Choroid plexus epithelial cell (primary cell): Measurements from ENCODE around the gene FAM53B.

ENCODE experiments used
- DNase-seq: peaks from one replicate; pipeline ENCODE4 v3.0.0-alpha.2; 2010; ENCODE audit warnings: low read depth
- H3K4me3 ChIP-seq: 2 replicates; pipeline ENCODE4 v1.5.1; 2011; ENCODE audit warnings: low read depth, mild to moderate bottlenecking, control low read depth, low read length, moderate library complexity
- TF ChIP-seq, protein P1 (sequence below): conservative IDR thresholded peaks from 2 replicates; pipeline ENCODE4 v1.5.1; 2011; ENCODE audit warnings: low read depth, mild to moderate bottlenecking, control low read depth, inconsistent platforms, low read length, moderate library complexity

Gene FAM53B

DNA sequence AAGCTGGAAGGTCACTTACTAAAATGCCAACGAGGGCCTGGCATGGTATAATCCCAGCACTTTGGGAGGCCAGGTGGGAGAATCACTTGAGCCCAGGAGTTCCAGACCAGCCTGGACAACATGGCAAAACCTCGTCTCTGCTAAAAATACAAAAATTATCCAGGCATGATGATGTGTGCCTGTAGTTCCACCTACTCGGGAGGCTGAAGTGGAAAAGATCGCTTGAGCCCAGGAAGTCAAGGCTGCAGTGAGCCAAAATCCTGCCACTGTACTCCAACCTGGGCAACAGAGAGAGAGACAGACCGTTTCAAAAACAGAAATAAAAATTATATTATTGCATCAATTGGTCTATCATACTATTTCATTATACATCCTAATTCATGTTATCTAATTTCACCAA is 18.1 kb upstream of the FAM53B start:
- TF ChIP-seq, protein P1, sequence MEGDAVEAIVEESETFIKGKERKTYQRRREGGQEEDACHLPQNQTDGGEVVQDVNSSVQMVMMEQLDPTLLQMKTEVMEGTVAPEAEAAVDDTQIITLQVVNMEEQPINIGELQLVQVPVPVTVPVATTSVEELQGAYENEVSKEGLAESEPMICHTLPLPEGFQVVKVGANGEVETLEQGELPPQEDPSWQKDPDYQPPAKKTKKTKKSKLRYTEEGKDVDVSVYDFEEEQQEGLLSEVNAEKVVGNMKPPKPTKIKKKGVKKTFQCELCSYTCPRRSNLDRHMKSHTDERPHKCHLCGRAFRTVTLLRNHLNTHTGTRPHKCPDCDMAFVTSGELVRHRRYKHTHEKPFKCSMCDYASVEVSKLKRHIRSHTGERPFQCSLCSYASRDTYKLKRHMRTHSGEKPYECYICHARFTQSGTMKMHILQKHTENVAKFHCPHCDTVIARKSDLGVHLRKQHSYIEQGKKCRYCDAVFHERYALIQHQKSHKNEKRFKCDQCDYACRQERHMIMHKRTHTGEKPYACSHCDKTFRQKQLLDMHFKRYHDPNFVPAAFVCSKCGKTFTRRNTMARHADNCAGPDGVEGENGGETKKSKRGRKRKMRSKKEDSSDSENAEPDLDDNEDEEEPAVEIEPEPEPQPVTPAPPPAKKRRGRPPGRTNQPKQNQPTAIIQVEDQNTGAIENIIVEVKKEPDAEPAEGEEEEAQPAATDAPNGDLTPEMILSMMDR, result no peak
- no peak for DNase-seq
- H3K4me3 ChIP-seq, result no peak overlapping the region

DNA sequence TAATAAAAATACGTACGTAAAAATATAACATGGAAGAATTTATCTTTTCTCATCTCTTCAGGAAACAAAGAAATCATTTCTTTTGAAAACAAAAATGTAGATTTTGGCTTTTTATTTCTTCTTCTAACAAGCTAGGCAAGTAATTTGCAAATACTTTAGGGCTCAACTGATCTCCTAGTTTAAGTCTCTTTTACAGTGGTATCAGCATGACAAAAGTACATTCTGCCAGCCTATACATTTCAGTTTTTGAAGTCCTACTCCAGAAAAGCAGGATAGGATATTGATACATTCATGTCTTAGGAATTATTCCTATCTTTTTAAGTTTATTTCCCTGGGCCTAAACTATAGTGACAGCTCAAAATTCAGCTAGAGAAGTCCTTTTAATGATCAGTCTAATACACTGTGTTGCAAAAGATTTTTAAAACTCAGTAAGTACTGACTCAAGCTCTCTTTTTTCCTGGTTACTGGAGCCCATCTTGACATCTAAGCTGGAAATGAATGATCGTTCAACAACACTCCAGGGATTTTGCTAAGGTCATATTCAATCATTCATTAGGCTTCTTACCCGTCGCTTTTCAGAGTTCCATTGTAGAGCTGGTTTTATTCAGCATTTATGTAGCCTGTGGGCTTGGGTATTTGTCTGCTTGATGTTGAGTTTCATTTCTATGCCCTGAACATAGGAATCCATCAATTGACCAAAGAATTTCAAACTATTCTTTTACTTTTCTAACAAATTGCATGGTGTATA is 12.2 kb upstream of the FAM53B start:
- no peak for DNase-seq
- TF ChIP-seq, protein P1, result no peak
- no peak overlapping the region for H3K4me3 ChIP-seq

DNA sequence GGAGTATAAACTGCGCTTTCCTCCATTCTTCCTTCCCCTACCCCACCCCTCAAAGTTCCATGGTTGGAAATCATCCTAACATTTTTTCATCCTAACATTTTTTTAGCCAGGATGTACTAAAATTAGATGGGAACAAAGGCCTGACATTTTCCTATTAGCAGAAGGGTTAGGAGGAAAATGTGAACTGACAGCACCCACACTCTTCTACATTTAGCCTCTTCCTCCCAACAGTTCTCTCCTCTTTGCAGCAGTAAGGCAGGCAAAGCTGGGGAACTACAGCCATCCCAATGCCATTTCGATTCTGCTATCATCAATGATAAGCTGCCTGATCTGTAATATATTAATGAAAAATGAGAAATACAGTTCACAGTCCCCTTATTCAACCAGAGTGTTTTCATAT is 11.4 kb upstream of the FAM53B start:
- H3K4me3 ChIP-seq, result no peak overlapping the region
- TF ChIP-seq, protein P1, result no peak
- no peak for DNase-seq

DNA sequence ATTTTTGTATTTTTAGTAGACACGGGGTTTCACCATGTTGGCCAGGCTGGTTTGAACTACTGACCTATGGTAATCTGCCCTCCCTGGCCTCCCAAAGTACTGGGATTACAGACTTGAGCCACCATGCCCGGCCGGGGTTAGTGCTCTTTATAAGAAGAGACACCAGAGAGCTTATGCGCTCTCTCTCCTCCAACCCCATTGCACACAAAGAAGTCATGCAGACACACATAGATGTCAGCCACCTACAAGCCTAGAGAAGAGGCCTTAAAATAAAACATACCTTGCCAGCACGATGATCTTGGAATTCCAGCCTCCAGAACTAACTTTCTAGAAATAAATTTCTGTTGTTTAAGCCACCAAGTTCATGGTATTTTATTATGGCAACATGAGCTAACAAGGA is 10.0 kb upstream of the FAM53B start:
- DNase-seq, result no peak
- TF ChIP-seq, protein P1, result no peak

DNA sequence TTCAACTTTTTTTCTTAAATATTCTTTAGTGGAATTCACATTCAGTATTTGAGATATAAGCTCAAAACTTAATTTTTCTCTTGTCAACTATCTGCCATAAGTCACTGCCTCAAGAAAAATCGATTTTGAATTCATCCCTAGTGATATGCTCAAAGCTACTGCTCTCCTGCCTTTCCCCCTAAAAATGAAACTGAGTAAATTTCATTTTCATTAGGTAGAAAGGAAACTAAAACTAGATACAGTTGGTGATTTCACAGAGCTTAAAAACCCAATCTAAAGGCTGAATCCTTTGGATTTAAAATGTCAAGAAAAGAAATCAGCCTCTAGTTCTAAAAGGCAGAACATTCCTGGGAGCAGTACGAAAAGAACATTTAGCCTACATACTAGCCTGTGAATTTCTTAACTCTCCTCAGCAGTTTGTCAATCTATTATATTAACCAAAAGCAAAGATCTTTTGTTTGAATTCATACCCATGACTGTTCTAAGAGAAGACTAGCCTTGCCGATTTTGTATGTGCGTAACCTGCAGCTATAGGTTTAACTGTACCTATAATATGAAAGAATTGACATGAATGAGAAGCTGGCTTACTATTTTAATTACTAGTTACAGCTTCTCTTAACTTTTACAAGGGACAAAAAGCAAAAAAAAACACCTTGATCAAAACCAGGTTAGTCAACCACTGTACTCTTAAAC is 4.9 kb upstream of the FAM53B start:
- no peak overlapping the region for H3K4me3 ChIP-seq
- no peak for DNase-seq
- TF ChIP-seq, protein P1, result no peak

More for the DNA sequence above, 10.0 kb upstream of the FAM53B start:
- no peak overlapping the region for H3K4me3 ChIP-seq

DNA sequence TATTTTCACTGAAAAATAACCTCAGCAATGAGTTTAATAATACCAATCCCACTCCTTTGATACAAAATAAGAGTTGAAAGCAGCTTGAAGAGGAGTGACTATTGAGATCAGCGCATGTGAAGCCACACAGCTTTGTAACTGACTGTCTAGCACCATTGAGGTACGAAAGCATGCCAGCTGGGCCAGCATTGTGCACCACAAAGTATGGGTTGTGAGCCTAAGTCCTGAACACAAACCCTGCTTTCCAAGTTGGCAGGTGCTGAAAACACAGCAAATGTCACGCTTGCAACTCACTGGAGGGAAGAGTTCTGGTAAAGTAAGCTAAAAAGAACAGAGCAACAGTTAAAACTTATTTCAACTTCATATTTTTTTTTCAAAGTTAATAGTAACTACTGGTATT is 4.0 kb upstream of the FAM53B start:
- TF ChIP-seq, protein P1, result no peak
- H3K4me3 ChIP-seq, result no peak overlapping the region
- DNase-seq, result no peak

DNA sequence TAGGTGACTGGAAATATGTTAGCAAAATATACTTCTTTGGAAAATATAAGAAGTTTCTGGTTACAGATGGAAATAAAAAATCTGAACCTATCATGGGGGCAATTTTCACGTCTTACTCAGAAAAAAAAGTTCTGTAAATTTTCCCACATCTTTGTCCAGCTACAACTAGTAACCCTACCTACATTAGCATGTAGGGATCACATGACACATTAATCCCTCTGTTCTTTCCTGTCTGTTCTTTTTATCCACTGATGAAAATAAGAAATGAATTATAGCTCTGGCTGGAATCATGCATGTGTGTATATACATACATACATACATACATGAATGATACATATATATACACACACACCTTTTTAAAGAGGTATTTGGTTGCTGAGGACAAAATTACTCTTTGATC is 3.6 kb upstream of the FAM53B start:
- DNase-seq, result no peak
- H3K4me3 ChIP-seq, result no peak overlapping the region
- TF ChIP-seq, protein P1, result no peak
